Lower lobe of right lung (tissue), 2 donors: ENCODE data around the gene RIMKLA. TPM values are rescaled to one million over a fixed set of nuclear protein-coding genes. Genes with fewer than 3 reads are reported as not detected.

Source experiments
- ATAC-seq, 2 donors: fragments of 200-7000 bp; cut with Tn5 transposase; one replicate each; pipeline ENCODE4 v1.9.1; 2020 to 2022; ENCODE audit warnings: mild to moderate bottlenecking in 2 of 2, moderate library complexity in 2 of 2
- DNase-seq: peaks from one replicate; pipeline ENCODE4 v3.0.0-alpha.2; 2020
- H3K27ac ChIP-seq: fragments of 200-600 bp; one replicate; pipeline ENCODE4 v1.8.0; 2022
- H3K27me3 ChIP-seq: fragments of 200-600 bp; one replicate; pipeline ENCODE4 v1.8.0; 2022; ENCODE audit warnings: low read depth
- H3K36me3 ChIP-seq: fragments of 200-600 bp; one replicate; pipeline ENCODE4 v1.8.0; 2022; ENCODE audit warnings: mild to moderate bottlenecking
- H3K4me1 ChIP-seq: fragments of 200-600 bp; one replicate; pipeline ENCODE4 v1.8.0; 2022
- H3K4me3 ChIP-seq: fragments of 200-600 bp; one replicate; pipeline ENCODE4 v1.8.0; 2022; ENCODE audit warnings: mild to moderate bottlenecking
- H3K9me3 ChIP-seq: fragments of 200-600 bp; one replicate; pipeline ENCODE4 v1.8.0; 2022
- intact Hi-C: fragments of 100-400 bp; cut with DNase I; formaldehyde crosslinking; loops from one replicate; pipeline ENCODE4 v1.11.0; 2022
- long read RNA-seq: library from polyadenylated mRNA; unstranded; transcript quantifications from one replicate; pipeline ENCODE4 v2.0.0, GENCODE V29; 2021
- total RNA-seq: library from RNA; stranded (reverse); fragmentation: NEBNext Ultra II Directional; extraction: Animal tissue kit (Norgen Biotek cat#: 25700); gene quantifications from one replicate; pipeline ENCODE4 v1.2.1, GENCODE V29; 2021
- TF ChIP-seq, protein P1 (sequence below): fragments of 200-600 bp; IDR thresholded peaks from one replicate; pipeline ENCODE4 v1.8.0; 2022; ENCODE audit warnings: antibody characterized with exemption, mild to moderate bottlenecking
- donor health status: DM: no; HTN: yes; CAD: no; lungs with severe emphysema.

The RIMKLA gene, protein sequence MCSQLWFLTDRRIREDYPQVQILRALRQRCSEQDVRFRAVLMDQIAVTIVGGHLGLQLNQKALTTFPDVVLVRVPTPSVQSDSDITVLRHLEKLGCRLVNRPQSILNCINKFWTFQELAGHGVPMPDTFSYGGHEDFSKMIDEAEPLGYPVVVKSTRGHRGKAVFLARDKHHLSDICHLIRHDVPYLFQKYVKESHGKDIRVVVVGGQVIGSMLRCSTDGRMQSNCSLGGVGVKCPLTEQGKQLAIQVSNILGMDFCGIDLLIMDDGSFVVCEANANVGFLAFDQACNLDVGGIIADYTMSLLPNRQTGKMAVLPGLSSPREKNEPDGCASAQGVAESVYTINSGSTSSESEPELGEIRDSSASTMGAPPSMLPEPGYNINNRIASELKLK
- total RNA-seq = 7.1 TPM
- long read RNA-seq, full-length matches to known transcripts = 6 of 14 reads
- long read RNA-seq, partial matches to known transcripts = 0 of 14 reads
- long read RNA-seq, other reads (novel, unspliced or antisense) = 8 of 14 reads

DNA sequence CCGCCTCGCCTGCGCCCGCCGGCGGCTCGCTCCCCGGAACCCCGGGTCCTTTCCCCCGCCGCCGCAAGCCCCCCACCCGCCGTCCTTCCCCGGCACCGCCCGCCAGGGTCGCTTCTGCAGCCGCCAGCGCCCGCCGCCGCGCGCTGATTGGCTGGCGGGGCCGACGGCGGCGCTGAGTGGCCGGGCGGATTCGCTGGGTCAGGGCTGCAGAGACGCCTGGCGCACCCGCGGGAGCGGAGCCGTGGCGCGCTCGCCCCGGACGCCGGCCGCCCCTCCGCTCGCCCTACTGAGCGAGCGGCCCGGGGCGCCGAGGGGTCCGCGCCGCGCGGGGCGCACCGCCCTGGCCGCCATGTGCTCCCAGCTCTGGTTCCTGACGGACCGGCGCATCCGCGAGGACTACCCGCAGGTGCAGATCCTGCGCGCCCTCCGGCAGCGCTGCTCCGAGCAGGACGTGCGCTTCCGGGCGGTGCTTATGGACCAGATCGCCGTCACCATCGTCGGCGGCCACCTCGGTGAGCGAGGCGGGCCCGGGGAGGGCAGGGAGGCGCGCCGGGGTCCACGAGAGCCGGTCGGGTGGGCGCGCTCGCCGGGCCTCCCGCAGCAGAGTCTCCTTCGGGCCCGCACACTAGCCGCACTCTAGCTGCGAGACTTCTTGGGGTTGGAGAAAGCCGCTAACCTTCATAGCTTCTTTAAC lies at the start of gene RIMKLA:
TSS of gene RIMKLA (plus strand) at position 207 of the 694 bp plus-strand sequence. CDS start at position 350, 143 bp downstream.
- Histone ChIP-seq H3K9me3 (no peaks in the 10 kb centered on the region), H3K4me3 (peak within 1 kb of the TSS; percentile 66), H3K36me3 (no peaks in the 10 kb centered on the region), H3K4me1 (peaks cover 12% of the 10 kb centered on the region), H3K27ac (peak within 1 kb of the TSS; percentile 24), H3K27me3 (peaks cover 19% of the 10 kb centered on the region)
- DNase-seq = peak; percentile 69
- intact Hi-C loops = no loop called here
- TF ChIP-seq, protein P1, sequence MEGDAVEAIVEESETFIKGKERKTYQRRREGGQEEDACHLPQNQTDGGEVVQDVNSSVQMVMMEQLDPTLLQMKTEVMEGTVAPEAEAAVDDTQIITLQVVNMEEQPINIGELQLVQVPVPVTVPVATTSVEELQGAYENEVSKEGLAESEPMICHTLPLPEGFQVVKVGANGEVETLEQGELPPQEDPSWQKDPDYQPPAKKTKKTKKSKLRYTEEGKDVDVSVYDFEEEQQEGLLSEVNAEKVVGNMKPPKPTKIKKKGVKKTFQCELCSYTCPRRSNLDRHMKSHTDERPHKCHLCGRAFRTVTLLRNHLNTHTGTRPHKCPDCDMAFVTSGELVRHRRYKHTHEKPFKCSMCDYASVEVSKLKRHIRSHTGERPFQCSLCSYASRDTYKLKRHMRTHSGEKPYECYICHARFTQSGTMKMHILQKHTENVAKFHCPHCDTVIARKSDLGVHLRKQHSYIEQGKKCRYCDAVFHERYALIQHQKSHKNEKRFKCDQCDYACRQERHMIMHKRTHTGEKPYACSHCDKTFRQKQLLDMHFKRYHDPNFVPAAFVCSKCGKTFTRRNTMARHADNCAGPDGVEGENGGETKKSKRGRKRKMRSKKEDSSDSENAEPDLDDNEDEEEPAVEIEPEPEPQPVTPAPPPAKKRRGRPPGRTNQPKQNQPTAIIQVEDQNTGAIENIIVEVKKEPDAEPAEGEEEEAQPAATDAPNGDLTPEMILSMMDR = no peak
- peak; percentile 93 to 98 for ATAC-seq

DNA sequence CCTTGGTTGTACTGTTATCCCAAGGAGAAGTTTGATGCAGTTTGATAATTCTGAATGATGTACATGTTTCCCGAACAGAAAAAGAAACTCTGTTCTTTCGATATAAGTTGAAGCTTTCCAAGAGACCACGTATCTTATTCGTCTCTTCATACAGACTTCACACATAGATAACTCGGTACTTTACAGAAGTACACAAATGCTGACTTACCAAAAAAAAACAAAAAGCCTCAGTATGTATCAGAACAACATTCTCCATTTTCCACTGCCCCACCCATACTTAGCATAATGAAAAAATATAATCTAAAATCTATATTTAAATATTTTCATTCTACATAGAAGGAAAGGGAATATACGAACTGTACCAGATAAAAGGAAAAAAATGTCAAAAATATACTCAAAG lies 47.7 kb upstream of the RIMKLA start:
- Histone ChIP-seq H3K27ac (no peak overlapping the region), H3K4me3 (peak overlapping the region; percentile 99), H3K36me3 (no peaks in the 10 kb centered on the region), H3K27me3 (no peaks in the 10 kb centered on the region), H3K4me1 (peaks cover 34% of the 10 kb centered on the region), H3K9me3 (no peaks in the 10 kb centered on the region)
- ATAC-seq (no peak), DNase-seq (no peak)
- TF ChIP-seq, protein P1 = no peak
- intact Hi-C loops = no loop called here

DNA sequence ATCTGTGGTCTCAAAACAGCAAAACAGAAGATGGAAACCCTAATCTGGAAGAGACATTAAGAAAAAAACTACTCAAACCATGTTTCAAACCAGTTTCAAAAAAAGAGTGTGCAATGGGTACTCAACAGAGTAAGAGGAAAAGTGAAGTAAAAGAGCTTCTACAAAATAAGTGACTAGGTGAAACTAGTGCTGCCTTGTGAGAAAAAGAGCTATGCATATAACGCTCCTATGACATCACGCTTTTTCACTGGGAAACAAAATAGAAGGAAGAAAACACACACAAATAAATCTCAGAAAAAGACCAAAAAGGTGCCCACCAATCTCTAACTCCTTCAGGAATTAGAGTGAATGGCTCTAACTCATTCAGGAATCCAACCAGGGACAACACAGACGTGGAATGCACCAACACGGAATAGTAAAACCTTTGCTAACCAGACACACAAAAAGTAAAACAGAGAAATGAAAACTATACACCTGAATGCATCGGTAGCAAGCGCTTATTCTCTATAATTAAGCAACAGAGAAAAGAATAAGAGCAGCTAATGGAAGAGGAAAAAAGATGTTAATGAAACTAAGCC lies 46.8 kb upstream of the RIMKLA start:
- H3K9me3 ChIP-seq = no peaks in the 10 kb centered on the region
- DNase-seq (no peak), ATAC-seq (no peak)
- peak overlapping the region; percentile 99 for H3K4me3 ChIP-seq
- peaks cover 36% of the 10 kb centered on the region for H3K4me1 ChIP-seq
- no peaks in the 10 kb centered on the region for H3K27me3 ChIP-seq
- H3K27ac ChIP-seq = peak overlapping the region; percentile 92
- no peaks in the 10 kb centered on the region for H3K36me3 ChIP-seq
- TF ChIP-seq, protein P1 = no peak
- intact Hi-C loops = no loop called here

DNA sequence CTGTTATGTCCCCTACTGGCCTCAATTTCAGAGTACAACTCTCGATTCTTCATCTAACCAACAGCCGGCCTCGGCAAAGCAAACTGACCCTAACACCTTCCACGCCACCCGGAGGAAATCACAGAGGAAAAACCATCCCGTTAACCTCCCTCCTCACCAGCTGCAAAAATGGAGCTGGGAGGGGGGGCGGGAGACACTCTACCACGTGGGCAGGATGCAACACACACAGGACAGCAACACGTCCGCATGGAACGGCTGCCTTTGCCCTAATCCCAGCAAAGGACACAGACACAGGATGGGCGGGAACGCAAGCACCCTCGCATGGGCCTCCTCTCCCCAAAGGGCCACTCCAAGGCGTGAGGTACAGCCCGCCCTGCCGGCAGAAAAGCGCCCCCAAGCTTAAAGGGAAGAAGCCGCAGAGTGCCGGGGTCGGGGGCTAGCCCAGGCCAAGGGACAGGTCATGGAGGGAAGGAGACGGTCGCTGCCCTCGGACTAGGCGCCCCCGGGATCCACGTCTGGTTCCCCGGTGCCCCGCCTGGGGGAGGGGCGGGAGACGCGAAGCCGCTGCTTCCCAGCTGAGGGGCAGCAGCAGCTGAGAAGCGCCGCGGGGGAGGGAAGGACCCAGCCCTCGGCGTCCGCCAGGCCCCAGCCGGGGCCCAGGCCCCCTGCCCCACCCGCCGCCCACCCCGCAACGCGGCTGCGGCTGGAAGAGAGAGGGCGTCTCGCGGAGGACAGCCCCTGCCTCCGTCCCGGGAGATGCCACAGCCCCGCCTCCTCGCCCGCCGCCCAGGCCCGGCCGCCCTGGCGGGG lies 46.1 kb upstream of the RIMKLA start:
- Histone ChIP-seq H3K4me3 (peak overlapping the region; percentile 99), H3K27ac (peak overlapping the region; percentile 92), H3K36me3 (no peaks in the 10 kb centered on the region), H3K9me3 (no peaks in the 10 kb centered on the region), H3K4me1 (peaks cover 36% of the 10 kb centered on the region), H3K27me3 (no peaks in the 10 kb centered on the region)
- intact Hi-C loops = no loop called here
- TF ChIP-seq, protein P1 = no peak
- ATAC-seq = peak; percentile 72 to 79
- peak; percentile 66 for DNase-seq
